HTR-8/SVneo (cell line): ENCODE measurements around the gene CPT1A.

Experiments used
- DNase-seq: peaks from one replicate; pipeline ENCODE4 v3.0.0; 2011; ENCODE audit warnings: low spot score, mixed read lengths; ENCODE audit not compliant: insufficient read length
- FAIRE-seq: peaks from 2 replicates; lab custom pipeline; 2011; peaks lifted over from hg19 to GRCh38; lab: Jason Lieb, UNC

CPT1A gene

DNA sequence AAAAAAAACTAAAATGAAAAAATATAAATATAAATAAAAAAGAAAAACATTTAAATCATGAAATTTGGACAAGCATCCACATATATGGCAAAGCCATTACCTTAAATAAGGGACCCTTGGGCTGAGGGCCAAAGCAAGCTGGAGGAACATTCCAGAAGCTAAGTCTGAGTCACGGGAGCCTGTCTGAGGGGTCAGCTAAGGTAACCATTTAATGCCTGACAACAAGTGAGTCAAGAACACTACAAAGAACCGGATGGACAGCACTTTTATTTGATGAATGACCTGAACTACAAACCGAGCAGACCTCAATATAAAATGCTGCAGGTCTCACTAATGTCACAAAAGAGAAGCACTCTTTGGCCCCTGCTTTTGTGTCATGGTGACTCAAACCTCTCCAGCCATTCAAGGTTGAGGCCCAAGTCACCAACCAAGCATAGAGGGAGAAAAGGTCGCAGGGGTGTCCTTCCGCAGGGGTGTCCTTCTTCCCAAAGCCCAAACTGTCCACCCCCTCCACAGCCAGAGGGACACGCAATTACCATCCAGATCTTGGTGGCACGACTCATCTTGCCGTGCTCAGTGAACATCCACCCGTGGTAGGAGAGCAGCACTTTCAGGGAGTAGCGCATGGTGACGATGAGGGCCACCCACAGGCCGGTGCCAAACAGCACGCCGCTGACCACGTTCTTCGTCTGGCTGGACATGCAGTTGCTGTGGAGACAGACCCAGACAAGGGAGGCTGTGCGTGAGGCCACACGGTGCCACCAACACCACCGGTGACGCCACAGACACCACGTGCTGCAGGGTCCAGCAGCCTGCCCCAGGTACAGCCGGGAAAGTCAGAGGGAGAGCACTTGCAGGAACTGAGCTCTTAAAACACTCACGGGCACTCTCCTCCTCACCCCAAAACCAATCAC lies 34.5 kb downstream of the CPT1A start:
- FAIRE-seq (peak; percentile 89), DNase-seq (peak; percentile 34)

DNA sequence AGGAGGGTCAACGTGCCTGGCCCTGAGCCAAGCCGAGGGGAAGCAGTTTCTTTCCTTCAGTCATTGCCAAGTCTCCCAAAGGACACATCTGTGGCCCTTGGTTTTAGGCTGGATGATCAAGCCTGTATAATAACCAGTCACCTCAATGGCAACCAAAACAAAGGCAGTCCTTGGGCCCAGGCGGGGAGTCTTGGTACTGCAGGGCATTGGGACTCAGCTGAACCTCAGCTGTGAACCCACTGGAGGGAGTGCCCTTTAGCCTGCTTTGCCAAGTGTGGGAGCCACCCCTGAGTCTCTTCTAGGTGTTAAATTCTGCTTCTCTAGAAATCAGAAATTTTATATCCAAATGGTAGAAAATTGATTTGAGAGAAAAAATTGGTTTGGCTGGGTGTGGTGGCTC lies 36.9 kb downstream of the CPT1A start:
- FAIRE-seq: no peak

DNA sequence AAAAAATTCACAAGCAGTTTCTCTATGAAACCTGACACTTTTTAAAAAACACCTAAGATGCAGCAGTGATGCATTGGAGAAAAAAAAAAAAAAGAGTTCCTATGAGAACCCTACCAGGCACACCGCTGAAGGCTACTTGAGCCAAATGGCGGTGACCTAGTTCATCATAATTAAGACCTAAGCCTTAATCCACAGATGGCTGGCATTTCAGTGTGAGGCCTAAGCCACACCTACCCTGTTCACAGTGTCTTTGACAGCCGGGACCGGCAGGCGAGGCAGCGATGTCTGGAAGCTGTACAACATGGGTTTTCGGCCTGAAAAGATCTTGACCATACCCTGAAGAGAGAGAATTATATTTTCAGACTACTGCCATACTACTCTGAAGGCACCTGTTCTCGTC lies 38.0 kb downstream of the CPT1A start:
- no peak for FAIRE-seq
- no peak for DNase-seq

More for the DNA sequence above, 36.9 kb downstream of the CPT1A start:
- DNase-seq: no peak

DNA sequence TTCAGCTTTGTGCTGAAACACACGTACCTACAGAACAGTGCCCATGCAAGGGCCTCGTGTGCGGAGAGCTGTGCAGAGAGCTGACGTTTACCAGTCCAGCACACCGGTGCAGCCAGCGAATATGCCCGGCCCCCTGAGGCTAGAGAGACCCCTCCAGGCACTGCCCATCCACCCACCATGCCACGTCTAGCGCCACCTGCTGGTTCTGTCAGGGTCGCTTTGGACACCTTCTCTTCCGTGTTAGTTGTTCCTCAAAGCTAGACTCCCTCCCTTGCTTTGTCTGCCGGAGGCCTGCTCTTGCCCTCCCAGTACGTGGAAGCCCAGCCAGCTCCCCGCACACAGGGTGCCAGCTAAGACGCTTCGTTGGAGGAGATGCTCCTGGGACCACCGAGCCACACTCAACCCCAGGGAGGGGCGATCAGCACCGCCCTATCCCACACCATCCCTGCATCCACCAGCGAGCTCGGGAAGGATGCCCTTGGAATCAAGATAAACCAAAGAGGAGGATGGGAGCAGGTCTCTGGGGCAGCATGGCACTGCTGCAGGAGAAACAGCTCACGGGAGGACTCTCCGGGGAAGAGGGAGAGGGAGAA lies 43.4 kb downstream of the CPT1A start:
- FAIRE-seq (peak; percentile 31), DNase-seq (peak; percentile 52)

DNA sequence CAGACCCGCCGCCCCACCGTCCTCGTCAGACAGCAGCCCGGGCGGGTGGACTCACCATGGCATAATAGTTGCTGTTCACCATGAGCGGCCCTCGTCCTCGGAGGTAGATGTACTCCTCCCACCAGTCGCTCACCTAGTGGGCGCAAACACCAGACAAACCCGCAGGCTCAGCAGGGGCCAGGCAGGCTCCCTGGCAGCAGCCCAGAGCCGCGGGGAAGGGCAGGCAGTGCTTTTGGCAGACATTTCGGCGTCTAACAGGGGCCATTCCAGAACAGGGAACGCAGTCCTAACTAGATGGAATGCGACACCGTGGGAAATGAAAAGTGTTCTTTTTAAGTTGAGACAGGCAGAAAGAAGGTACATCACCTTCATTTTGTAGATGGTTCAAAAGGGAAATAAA lies 44.9 kb downstream of the CPT1A start:
- FAIRE-seq (no peak), DNase-seq (no peak)

DNA sequence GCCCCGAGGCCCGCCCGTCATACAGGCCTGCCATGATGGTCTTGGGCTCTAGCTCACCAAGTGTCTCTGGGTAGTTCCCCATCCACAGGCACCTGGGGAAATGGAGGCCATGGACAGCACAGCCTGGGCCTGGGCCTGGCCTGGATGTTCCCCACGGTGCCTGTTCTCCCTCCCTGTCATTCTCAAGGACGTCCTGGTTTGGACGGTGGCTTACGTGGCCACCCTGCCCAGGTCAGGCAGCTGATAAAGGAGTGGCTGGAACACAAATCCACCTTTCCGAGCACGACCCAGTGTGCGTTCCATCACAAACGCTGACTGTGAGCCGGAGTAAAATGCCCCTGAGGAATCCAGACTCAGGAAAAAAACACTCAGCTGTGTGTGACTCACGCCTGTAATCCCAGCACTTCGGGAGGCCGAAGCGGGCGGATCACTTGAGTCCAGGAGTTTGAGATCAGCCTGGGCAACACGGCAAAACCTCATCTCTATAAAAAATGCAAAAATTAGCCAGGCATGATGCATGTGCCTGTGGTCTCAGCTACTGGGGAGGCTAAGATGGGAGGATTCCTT lies 49.2 kb downstream of the CPT1A start:
- DNase-seq (no peak), FAIRE-seq (peak; percentile 55)

DNA sequence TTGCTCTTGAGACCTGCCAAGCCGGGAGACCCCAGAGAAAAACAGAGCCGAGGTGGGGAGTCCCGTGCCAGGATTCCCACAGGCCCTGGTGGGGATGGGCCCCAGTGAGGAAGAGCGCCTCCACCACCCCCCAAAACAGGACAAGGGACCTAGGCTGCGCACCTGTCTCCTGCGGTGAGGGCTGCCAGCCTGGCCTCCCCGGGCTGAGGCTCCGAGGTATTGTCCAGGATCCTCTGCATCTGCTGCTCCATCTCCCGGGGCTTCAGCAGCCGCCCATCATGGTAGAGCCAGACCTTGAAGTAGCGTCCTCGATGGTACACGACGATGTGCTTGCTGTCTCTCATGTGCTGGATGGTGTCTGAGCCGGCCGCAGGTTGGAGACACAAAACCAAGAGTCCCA lies 57.1 kb downstream of the CPT1A start:
- DNase-seq (no peak), FAIRE-seq (no peak)

DNA sequence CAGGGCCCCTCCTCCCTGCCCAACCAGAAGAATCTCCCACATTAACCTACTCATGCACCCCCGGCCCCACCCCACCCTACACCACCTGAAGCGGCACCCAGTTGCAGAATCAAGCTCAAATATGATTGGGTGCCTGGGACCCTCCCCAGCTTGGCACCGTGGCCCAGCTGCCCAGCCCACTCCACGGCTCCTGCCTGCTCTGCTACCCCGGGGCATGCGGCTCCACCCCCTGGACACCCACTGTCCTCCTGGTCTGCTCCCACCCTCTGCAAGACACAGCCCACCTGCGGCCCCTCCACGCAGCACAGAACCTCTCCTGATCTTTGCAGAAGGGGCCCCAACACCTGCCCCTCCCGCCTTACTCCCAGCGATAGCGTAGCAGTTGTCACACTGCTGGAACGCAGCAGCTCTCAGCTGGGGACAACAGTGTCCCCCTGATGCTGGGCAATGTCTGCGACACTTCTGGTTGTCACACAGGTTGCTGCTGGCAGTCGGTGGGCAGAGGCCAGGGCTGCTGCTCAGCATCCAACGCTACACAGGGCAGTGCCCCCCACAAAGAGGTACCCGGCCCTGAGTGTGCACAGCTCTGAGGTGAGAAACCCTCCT lies 58.4 kb downstream of the CPT1A start:
- no peak for DNase-seq
- no peak for FAIRE-seq

DNA sequence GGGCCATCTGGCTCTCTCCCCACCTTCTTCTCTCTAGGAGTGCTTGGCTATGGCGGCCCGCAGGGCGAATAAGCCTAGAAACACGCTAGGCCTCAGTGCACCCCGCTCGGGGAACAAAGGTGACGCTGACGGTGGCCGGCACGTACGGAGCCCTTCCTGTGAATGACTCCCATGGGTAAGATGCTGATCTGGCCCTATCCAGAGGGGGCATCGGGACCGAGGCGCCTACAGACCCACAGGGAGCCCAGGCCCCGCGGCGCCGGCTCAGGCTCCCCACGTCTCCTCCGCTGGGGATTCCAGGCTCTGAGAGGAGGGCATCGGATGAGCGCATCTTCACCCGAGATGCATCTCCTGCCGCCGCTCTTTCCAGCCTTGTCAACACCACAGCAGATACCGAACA lies 59.0 kb downstream of the CPT1A start:
- no peak for FAIRE-seq

DNA sequence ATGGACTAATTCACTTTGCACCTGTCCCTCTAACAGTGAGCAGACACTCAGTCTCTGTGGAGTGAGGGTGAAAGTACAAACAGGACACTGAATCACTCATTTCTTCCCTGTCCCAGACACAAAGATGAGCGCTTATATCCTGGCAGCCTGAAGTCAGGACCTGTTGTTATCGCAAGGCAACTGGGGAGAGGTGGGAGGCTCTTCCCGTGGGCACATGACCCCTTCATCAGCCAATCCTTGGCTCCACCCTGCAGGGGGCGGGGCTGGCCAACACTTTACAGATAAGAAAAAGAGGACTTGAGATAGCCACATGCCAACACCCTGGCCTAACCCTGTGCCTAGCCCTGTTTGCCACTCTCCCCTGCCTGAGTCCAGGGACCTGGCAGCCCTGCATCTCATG lies 60.9 kb downstream of the CPT1A start:
- no peak for FAIRE-seq
- DNase-seq: no peak

More for the DNA sequence above, 59.0 kb downstream of the CPT1A start:
- DNase-seq: no peak

DNA sequence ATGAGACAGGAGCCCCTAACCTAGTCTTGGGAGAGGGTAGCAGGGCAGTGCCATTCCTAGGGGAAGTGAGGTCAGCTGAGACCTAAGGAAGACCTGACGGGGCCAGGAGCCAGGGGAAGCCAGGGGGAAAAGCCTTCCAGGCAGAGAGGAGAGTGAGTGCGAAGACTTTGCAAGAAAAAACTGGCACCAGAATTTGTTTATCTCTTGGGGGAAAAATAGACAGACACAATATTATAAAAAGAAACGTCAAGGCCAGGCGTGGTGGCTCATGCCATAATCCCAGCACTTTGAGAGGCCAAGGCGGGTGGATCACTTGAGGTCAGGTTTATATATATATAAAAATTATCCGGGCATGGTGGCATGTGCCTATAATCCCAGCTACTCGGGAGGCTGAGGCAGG lies 63.5 kb downstream of the CPT1A start:
- FAIRE-seq (no peak), DNase-seq (no peak)

DNA sequence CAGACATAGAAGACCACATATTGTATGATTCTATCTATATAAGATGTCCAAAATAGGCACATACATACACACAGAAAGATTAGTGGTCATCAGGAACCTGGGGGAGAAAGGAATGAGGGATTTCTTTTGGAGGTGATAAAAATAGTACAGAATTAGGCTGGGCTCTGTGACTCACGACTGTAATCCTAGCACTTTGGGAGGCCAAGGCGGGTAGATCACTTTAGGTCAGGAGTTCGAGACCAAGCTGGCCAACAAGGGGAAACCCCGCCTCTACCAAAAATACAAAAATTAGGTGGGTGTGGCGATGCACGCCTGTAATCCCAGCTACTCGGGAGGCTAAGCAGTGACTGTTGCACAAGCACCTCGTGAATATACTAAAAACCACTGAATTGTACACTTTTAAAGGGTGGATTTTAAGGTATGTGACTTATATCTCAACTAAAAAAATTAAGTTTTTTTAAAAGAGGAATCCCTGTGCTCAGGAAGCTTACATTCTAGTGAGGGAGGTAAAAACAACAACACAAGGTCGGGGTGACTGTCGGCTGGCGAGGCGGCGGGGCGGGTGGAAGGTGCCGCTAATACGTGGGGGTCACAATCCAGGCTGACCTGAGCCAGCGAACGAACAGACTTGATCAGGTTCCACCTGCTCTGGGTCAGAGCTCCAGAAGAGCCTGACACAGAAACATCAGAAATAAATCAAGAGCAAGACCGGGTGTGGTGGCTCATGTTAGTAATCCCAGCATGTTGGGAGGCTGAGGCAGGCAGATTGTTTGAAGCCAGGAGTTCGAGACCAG lies 65.1 kb downstream of the CPT1A start:
- FAIRE-seq: no peak
- no peak for DNase-seq

DNA sequence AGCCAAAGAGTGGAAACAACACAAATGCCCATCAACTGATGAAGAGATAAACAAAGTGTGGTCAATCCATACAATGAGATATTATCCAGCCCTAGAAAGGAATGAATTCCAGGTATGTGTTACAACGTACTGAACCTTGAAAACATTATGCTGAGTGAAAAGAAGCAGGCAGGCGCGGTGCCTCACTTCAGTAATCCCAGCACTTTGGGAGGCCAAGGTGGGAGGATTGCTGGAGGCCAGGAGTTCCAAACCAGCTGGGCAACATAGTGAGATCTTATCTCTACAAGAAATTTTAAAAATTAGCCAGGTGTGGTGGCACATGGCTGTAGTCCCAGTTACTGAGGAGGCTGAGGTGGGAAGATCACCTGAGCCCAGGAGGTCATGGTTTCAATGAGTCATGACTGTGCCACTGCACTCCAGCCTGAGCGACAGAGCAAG lies 65.7 kb downstream of the CPT1A start:
- peak; percentile 13 for FAIRE-seq

DNA sequence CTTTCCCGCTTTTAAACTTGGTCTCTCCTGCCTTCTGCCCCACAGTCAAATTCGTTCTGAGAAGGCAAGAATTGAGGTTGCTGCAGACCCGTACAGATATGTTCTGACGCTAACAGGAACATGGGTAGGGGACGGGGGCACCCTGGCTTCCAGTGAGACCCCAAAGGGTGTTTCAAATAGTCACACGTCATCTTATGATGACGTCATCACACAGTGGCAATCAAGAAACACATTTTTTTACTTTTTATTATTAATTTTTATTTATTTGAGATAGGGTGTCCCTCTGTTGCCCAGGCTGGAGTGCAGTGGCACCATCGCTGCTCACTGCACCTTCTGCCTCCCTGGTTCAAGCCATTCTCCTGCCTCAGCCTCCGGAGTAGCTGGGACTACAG lies 67.5 kb downstream of the CPT1A start:
- no peak for DNase-seq
- FAIRE-seq: no peak

More for the DNA sequence above, 65.7 kb downstream of the CPT1A start:
- DNase-seq: no peak

DNA sequence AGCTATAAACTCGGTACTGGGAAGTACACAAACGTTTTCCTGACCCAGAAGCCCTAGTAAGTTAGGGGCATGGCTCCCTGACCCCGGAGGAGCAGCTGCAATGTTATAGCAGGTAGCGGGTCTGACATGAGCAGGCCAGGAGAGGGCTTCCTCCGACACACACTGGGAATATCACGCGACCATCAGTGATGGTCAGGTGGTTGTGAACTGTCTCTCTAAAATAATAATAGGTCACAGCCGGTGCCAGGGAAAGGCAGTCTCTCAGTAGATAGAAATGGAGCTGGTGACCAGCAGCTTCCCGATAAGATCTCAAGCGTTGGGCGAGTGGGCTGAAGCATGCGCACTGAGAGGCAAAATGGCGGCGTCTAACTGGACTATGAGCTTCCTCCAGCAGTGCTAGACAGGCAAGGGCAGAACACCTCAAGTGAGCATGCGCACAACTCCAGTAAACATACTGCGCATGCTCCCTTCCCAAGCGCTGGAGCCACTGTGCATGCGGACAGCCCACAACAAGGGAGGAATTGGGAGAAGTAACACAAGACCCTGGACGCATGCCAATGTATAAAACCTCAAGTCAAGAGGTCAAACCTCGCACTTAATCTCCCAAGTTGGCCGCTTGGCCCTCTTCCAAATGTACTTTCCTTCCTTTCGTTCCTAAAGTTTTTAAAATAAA lies 68.1 kb downstream of the CPT1A start:
- DNase-seq: no peak
- FAIRE-seq: peak; percentile 54

DNA sequence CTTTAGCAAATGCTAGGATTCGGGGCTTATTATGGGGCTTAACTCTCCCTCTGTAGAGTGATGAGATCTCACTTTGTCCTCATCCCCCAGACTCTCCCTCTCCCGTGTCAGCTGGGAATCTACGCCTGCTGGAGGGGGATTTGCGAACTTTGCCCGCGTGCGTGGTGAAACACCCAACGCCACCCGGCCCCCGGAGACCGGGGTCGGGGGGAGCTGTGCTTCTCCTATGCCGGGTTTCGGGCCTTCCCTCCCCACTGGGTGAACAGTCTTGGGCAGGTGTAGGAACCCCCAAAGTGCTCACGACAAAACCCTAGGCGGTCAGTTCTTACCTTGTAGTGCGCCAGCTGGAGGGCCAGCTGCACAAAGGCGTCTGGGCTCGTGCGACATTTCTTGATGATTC lies 68.8 kb downstream of the CPT1A start:
- DNase-seq (no peak), FAIRE-seq (no peak)

DNA sequence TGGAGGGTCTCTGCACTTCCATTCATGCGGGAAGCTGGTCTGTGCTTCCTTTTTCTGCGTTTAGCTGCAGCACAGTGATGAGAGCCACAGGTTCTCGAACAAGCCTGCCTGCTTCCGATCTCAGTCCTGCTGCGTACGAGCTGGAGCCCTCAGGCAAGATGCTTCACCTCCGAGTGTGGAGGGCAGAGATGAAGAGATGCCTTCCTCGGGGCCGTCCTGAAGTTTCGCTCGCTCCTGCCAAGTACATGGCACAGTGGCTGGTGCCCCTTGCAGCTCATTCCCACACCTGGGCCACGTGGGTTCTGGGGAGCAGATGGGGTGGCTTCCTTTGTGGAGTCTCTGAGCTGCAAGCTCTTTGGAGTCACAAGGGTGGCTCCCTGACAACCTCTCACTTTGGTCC lies 70.9 kb downstream of the CPT1A start:
- FAIRE-seq (no peak), DNase-seq (no peak)

DNA sequence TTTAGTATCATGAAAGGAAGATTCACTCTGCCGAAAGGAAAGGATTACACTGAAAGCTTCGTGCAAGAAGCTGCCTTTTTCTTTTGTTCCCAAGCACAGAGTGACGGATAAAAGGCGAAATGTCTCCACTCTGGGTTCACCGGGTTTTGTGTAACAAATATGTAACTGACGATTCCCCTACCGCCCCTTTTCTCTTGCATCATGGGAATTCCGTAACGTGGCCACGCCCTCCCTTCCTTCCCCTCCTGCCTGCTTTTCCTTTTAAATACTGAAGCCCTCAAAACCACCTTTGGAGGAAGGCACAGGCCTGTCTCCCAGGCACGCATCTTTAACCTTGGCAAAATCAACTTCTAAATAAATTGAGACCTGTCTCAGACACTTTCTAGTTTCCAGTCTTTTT lies 74.0 kb downstream of the CPT1A start:
- FAIRE-seq: no peak
- DNase-seq: no peak

DNA sequence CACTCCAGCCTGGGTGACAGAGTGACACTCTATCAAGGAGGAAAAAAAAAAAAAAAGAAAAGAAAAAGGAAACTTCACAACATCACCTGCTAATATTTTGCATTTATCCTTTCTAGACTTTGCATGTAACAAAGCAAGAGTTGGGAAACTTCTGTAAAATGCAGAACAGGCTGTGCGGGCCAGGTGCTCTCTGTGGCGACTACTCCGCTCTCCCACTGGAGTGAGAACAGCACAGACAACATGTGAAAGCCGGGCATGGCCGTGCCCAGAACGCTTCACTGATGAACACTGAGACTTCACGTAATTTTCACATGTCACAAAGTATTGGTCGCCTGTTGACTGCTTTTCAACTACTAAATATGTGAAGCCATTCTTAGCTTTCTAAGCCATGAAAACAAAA lies 74.9 kb downstream of the CPT1A start:
- FAIRE-seq: no peak

DNA sequence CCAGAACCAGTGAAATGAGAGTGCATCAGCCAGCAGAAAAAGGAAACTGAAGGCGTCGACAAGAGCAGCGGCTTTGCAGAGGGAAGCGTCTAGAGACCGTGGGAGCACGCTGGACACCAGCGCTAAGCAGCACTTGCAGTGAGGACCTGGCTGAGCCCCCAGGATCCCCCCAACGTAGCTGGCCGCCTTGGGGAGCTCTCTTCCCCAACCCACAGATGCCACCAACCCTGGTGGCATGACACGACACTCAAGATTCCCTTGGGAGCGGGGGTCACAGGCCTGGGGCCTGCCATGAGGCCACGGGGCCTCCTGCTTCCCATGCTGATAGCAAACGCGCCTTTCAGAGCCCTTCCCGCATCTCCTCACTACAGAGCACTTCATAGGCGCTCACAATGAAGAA lies 77.0 kb downstream of the CPT1A start:
- FAIRE-seq (no peak), DNase-seq (no peak)

More for the DNA sequence above, 74.9 kb downstream of the CPT1A start:
- DNase-seq: no peak
